Gastroesophageal sphincter (tissue), 4 donors: ENCODE results near the gene CNTNAP2. TPM values are rescaled to one million over a fixed set of nuclear protein-coding genes. Genes with fewer than 3 reads are reported as not detected.

Experiments used
- ATAC-seq: fragments of 150-250 bp; one replicate; pipeline ENCODE4 v1.9.1; 2016; ENCODE audit warnings: mild to moderate bottlenecking, moderate library complexity
- H3K27ac ChIP-seq, 4 donors: fragments of 200-600 bp; sonication (generic) in 3 of 4; 1 replicate in 3 of 4; 2 replicates in 1 of 4; pipeline ENCODE4 v1.5.1; 2016 to 2019
- H3K27me3 ChIP-seq: fragments of 200-600 bp; sonication (generic); one replicate; pipeline ENCODE4 v1.5.1; 2019
- H3K36me3 ChIP-seq, 2 donors: fragments of 200-600 bp; sonication (generic); one replicate each; pipeline ENCODE4 v1.5.1; 2019; ENCODE audit warnings: control low read depth in 1 of 2
- H3K4me1 ChIP-seq, 3 donors: fragments of 200-600 bp; sonication (generic); 1 replicate in 2 of 3; 2 replicates in 1 of 3; pipeline ENCODE4 v1.5.1; 2016 to 2019; ENCODE audit warnings: control low read depth in 2 of 3
- H3K4me3 ChIP-seq, 2 donors: fragments of 200-600 bp; sonication (generic); one replicate each; pipeline ENCODE4 v1.5.1; 2019; ENCODE audit warnings: mild to moderate bottlenecking in 1 of 2, moderate library complexity in 1 of 2
- H3K9me3 ChIP-seq, 3 donors: fragments of 200-600 bp; sonication (generic); one replicate each; pipeline ENCODE4 v1.5.1; 2017 to 2019; ENCODE audit warnings: control low read depth in 2 of 3
- CTCF ChIP-seq, 4 experiments: fragments of 200-600 bp in 2 of 4; fragments of 450-650 bp in 2 of 4; sonication (generic) in 1 of 4; IDR thresholded peaks; one replicate each; pipeline ENCODE4 v1.5.1; 2017 to 2019; ENCODE audit warnings: antibody characterized with exemption in 4 of 4, mild to moderate bottlenecking in 2 of 4, moderate library complexity in 2 of 4
- EP300 ChIP-seq: sonication (generic); formaldehyde crosslinking; IDR thresholded peaks from one replicate; pipeline ENCODE4 v1.6.1; 2017; ENCODE audit warnings: antibody characterized with exemption, mild to moderate bottlenecking
- POLR2A ChIP-seq, 2 donors: fragments of 450-650 bp; IDR thresholded peaks; one replicate each; pipeline ENCODE4 v1.6.1; 2017; ENCODE audit warnings: antibody characterized with exemption in 2 of 2, mild to moderate bottlenecking in 2 of 2, moderate library complexity in 1 of 2
- POLR2AphosphoS5 ChIP-seq: sonication (generic); formaldehyde crosslinking; IDR thresholded peaks from one replicate; pipeline ENCODE4 v1.6.1; 2017; ENCODE audit warnings: antibody characterized with exemption
- WGBS, 2 donors: methylation state at CpG; one replicate each; pipeline ENCODE4 v1.1.5; 2018; ENCODE audit warnings: low coverage in 1 of 2; 5-methylcytosine and 5-hydroxymethylcytosine counted together
- total RNA-seq, 4 donors: library from RNA; depleted of rRNA; stranded (reverse); fragments of >200 nt; gene quantifications; one replicate each; pipeline ENCODE4 v1.1.0, GENCODE V29; 2016

Gene CNTNAP2
- total RNA-seq, 4 donors from 2014 or later, result 1.5 to 8.9 (median 3.2) TPM

GRCh38 chr7:148218603-148219002, 2102.0 kb downstream of the CNTNAP2 start:
- 80 to 96% methylated on average over 3 of the region's 4 CpGs for WGBS, 2 donors
- ATAC-seq, result no peak
- no peak for TF ChIP-seq EP300
- TF ChIP-seq POLR2A (IDR thresholded peaks at IDR 0.05), result no peak
- TF ChIP-seq CTCF (IDR thresholded peaks at IDR 0.05), result no peak
- no peak for TF ChIP-seq POLR2AphosphoS5

DNA sequence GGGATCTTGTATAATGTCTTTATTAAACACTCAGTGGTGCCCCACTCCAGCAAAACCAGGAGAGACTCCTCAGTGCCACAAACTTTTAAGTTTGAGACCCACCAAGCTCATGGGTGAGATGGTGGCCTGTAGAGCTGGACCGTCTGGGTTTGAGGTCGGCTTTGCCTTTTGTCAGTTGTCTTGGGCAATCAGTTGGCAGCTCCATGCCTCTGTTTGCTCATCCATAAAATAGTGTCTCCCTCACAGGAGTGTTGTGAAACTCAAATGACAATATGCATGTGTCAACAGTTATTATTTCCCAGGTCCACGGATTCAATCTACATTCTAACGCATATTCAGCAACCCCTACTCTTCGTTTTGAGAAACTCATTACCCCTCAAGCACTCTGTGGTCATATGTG, 2106.1 kb downstream of the CNTNAP2 start:
- WGBS, 2 donors, result 69 to 72% methylated on average over 5 of the region's 5 CpGs
- no peak for ATAC-seq

More at GRCh38 chr7:148218603-148219002, 2102.0 kb downstream of the CNTNAP2 start:
- no peaks in the 10 kb centered on the region for H3K9me3 ChIP-seq
- H3K4me1 ChIP-seq, result no peaks in the 10 kb centered on the region
- no peak overlapping the region for H3K4me3 ChIP-seq
- H3K36me3 ChIP-seq, result no peaks in the 10 kb centered on the region
- no peaks in the 10 kb centered on the region for H3K27me3 ChIP-seq
- no peak overlapping the region for H3K27ac ChIP-seq

DNA sequence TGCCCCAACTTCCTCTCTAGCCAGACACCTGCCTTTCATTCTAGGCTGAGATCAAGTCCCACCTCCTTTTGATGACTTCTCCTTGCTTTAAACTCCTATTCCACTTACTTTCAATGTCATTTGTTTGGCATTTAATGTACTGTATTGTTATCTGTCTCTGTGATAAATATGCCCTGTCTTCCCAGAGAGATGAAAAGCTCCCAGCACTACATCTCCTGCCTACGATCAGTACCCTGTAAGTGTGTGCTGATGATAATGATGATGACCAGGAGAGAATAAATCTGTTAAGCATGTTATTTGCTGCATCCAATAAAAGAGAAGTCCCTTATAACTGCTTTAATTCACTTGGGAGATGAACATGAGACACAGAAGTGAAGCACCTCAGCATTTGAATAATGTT, 2106.6 kb downstream of the CNTNAP2 start:
- no peaks in the 10 kb centered on the region for H3K9me3 ChIP-seq
- no peak for ATAC-seq
- H3K27ac ChIP-seq, result no peak overlapping the region
- WGBS, 2 donors, result 63% methylated on average over 1 of the region's 1 CpG; no CpG with 5 or more reads in 1 of the 2 donors
- no peak overlapping the region for H3K4me3 ChIP-seq
- TF ChIP-seq POLR2A (IDR thresholded peaks at IDR 0.05) (no peak), EP300 (no peak), POLR2AphosphoS5 (no peak), CTCF (IDR thresholded peaks at IDR 0.05) (no peak)
- no peaks in the 10 kb centered on the region for H3K4me1 ChIP-seq
- H3K27me3 ChIP-seq, result no peaks in the 10 kb centered on the region
- H3K36me3 ChIP-seq, result no peaks in the 10 kb centered on the region

More for the DNA sequence above, 2106.1 kb downstream of the CNTNAP2 start:
- H3K27me3 ChIP-seq, result no peaks in the 10 kb centered on the region
- no peaks in the 10 kb centered on the region for H3K9me3 ChIP-seq
- H3K36me3 ChIP-seq, result no peaks in the 10 kb centered on the region
- H3K4me3 ChIP-seq, result no peak overlapping the region
- H3K27ac ChIP-seq, result no peak overlapping the region
- H3K4me1 ChIP-seq, result no peaks in the 10 kb centered on the region
- no peak for TF ChIP-seq POLR2A (IDR thresholded peaks at IDR 0.05)
- no peak for TF ChIP-seq CTCF (IDR thresholded peaks at IDR 0.05)
- TF ChIP-seq EP300, result no peak
- no peak for TF ChIP-seq POLR2AphosphoS5

DNA sequence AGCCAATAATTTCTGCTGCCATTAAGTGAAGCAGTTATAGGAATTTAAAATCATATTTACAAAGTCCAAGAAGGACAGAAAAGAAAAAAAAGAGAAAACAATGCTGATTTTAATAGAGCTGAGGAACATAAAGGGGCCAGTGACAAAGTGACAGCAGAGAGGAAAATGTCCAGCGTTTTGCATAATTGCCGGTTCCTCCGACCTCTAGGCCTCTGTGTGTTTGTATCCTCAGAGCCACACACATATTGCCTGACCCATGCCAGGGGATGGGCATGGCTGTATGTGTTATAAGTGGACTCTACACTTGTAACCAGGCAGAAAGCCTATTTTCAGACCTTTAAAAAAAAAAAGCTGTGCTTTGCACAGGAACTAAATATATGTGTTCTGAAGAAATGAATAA, 2107.1 kb downstream of the CNTNAP2 start:
- Histone ChIP-seq H3K4me1 (no peaks in the 10 kb centered on the region), H3K9me3 (no peaks in the 10 kb centered on the region), H3K36me3 (no peaks in the 10 kb centered on the region), H3K27me3 (no peaks in the 10 kb centered on the region), H3K4me3 (no peak overlapping the region), H3K27ac (no peak overlapping the region)
- 79 to 87% methylated on average over 3 of the region's 3 CpGs for WGBS, 2 donors
- TF ChIP-seq POLR2A (IDR thresholded peaks at IDR 0.05) (no peak), CTCF (IDR thresholded peaks at IDR 0.05) (no peak), POLR2AphosphoS5 (no peak), EP300 (no peak)
- ATAC-seq, result no peak

DNA sequence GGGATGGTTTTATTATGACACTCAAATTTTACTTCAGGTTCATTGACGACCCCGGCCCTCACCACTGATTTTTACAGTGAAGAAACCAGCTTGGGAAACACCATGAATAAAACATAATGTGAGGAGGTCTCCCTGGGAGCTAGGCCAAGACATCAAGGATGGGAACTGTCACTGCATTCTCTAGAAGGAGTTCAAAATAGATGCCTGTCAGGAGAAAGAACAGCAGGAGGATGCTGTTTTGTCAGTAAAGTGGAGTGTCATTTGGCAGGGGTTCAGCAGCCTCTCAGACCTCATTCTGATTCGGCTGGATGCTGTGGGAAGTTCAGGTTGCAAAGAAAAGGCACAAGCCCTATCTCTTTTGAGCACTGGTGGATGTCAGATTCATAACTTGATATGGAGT, 2113.7 kb downstream of the CNTNAP2 start:
- Histone ChIP-seq H3K27me3 (no peaks in the 10 kb centered on the region), H3K4me1 (no peaks in the 10 kb centered on the region), H3K4me3 (no peak overlapping the region), H3K9me3 (no peaks in the 10 kb centered on the region), H3K27ac (no peak overlapping the region), H3K36me3 (no peaks in the 10 kb centered on the region)
- no peak for TF ChIP-seq CTCF (IDR thresholded peaks at IDR 0.05)
- TF ChIP-seq POLR2A (IDR thresholded peaks at IDR 0.05), result no peak
- no peak for TF ChIP-seq EP300
- no peak for TF ChIP-seq POLR2AphosphoS5
- WGBS, 2 donors, result 74% methylated on average over 3 of the region's 3 CpGs; no CpG with 5 or more reads in 1 of the 2 donors
- ATAC-seq, result no peak
